Measurements from ENCODE around the gene HGF.
"Not testable (repeated sequence)": the region's sequence is repeated elsewhere in the genome, so short reads cannot be mapped to it uniquely, and the experiment has no call there.

Gene HGF

DNA sequence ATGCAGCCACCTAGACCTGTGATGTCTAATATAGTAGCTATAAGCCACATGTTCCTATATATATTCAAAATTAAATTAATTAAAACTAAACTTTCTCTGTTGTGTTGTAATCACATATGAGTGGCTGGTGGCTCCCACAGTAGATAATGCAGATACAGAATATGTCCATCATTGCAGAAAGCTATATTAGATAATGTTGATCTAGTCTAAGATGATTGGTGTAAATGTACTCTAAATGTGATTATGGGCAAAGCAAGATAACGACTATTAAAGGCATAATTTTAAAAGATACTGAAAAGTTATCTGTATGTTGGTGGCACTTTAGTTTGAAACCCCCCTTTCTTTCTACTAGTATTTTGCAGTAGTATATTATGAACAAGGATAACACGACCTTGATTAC is 5.7 kb upstream of the HGF start:
- DNase-seq = no peak

DNA sequence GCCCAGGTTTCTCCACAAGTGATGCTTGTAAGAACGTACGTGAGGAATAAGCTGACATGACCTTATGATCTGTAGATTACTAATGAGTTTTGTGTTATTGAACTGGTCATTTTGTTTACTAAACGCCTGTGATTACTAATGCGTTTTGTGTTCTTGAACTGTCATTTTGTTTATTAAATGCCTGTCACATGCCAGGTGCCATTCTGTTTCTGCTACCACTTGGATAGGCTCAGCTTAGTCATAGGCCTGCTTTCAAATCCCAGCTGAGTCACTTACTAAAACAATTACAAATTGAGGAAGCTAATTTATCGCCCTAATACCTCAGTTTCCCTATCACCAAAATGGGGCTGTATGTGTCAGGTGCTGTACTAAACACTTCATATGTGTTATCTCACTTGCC is 4.7 kb upstream of the HGF start:
- DNase-seq = no peak

DNA sequence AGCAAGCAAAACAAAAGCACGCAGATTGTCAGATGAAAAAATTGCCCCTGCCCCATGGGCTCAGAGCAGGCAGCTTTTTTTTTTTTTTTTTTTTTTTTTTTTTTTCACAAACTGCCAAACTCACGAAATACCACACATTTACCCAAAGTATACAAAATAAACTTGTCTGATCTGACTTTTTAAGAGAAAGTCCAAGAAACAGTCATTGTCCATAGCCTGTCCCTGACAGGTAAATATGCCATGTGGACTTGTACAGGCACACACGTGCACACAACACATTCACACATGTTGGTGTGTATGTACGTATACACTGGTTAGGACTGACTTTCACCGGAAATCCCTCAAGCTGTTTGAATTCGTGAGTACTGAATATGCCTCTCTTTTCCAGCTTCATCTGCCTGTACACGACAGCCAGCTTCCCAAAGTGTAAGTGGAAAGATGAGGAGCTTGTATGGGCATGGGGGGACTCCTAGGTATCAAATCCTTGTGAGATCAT is 929 bp upstream of the HGF start:
- DNase-seq = no peak

DNA sequence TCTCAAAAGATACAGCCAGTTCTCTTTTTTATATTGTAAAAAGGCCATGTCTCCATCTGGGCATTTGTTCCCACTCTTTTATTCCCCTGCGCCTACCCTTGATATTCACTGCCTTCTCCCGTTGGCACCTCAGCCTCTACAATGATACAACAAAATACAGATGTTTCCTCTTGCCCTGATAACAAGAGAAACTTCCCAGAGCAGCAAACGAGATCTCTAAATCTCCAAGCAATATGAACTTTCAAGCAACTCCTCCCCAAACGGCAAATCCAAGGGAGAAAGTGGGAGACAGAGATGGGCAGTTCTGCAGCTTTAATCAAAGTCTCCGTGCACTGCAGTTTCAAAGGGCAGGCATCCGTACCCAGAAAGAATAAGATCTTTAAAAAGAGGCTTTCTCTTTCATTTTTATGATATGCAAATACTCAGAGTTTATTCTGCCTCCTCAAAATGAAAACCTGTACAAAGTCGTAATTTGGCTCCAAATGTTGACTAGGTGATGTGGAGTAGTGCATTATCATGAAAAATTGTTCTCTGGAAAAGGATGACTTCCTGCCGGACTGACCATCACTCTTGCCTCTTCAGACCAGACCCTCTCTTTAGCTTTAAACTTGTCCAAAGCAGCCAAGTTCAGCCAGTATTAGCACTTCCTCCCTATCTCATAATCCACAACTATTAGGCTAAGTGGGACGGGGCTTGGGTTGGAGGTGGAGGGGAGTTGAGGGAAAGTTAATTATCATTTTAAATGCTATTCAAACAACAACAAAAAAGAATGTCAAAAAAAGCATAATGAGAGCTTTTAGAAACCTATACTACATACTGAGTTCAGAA is 682 bp downstream of the HGF start:
- peak; percentile 25 for DNase-seq

DNA sequence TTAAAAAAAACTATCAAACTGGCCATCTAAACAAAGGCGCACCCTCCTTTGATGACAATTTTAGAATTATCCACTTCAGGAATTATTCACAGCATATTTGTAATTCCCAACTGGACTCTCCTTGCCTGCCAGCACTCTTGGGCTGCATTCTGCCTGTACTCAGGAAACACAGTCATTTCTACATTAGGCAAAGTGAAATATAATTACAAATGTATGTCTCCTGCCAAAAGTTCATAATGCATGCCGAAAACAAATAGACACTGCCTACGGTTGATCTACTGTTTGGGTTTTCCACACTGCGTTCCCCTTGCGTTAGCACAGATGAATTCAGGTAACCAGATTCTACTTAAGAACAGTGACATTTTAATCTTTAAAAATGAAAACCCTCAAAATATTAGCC is 1.9 kb downstream of the HGF start:
- no peak for DNase-seq

DNA sequence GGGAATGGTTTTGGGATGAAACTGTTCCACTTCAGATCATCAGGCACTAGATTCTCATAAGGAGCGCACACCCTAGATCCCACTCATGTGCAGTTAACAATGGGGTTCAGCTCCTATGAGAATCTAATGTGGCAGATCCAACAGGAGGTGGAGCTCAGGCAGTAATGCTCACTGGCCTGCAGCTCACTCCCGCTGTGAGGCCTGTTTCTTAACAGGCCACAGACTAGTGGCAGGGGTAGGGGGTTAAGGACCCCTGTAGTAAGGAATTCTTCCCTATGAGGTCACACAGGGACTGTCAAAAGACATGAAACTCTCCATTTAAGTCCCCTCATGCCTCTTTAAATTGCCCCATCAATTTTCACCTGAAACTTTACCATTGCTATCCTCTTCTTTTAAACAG is 8.0 kb downstream of the HGF start:
- DNase-seq = no peak

DNA sequence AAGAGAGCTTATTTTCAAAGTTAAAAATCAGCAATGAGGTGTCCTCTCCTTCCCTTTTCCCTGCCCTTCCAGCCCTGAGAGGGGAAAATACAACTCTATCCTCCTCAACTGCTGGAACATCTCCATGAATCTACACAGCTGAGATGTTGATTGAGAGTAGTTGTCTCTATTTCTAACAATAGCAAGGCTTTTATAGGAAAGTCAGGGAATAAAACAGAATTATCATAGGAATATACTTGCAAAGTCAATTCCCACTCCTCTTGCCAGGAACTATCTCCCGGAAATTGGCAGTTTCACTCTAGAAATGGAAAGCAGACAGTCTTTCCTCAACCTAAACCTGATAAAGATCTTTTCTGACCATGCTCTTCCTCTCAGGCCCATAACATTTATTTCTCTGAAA is 8.8 kb downstream of the HGF start:
- no peak for DNase-seq

DNA sequence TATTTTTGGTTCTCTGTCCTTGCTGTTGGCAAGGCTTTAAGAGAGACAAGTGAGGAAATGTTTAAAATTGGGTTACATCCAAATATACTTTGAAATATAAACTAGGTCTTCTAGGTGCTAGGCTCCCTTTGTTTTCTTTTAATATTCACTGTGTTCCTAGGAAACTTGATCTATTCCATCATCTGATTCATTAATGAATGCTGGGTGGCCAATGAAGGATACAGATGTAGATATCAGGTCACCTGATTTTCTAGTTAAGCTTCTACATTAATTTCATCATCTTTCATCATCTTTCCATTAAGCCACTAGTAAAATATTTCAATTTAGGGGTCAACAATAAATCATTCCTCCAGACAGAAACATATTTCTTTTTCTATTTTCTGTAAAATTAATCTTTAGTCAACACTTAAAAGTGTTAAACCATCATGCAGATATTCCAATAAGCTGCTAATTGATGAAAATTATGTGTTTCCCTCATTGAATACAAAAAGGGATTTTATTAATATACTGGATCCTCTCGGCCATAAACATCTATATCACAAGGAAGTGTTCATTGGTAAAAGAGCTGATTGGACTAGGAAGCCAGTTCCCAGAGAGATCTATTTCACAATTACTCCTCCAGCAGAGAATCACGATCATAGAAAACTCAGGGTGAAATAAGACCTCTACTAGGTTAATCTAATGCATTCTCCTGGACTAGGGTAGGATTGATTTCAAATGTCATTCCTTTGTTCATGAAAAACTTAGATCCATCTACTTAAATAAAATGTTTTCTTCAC is 14.7 kb downstream of the HGF start:
- no peak for DNase-seq

DNA sequence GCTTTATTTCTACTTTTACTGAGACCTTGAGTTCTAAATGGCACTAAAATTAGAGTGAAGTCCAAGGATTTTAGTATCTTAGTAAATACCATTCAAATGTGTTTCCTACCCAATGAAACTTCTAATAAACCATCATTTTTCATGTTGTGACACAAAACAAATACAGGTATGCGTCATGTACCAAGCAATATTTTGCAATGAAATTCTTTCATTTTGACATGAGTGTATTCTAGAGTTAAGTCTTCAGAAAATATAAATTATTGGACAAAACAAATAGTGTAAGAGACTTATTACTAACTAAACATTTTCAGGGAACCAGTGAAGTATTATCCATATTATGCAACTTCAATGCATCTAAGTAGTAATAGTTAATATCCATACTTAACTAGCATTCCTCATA is 16.5 kb downstream of the HGF start:
- DNase-seq = no peak

DNA sequence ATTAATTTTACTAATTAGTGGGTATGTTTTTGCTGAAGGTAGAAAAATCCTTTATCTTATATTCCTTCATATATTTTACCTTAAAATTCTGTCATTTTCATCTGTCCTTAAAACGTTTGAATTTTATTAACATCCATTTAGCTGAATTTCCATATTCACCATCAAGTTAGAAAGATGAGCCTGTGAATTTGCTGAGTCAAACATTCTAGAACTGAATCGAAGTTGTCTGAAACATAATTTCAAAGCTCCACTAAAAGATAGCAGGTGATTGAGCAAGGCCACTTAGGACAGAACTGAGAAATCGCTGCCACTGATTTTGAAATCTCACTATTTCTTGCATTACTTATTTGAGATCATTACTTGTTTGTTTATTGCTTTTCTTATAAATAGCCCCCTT is 17.5 kb downstream of the HGF start:
- peak; percentile 24 for DNase-seq

DNA sequence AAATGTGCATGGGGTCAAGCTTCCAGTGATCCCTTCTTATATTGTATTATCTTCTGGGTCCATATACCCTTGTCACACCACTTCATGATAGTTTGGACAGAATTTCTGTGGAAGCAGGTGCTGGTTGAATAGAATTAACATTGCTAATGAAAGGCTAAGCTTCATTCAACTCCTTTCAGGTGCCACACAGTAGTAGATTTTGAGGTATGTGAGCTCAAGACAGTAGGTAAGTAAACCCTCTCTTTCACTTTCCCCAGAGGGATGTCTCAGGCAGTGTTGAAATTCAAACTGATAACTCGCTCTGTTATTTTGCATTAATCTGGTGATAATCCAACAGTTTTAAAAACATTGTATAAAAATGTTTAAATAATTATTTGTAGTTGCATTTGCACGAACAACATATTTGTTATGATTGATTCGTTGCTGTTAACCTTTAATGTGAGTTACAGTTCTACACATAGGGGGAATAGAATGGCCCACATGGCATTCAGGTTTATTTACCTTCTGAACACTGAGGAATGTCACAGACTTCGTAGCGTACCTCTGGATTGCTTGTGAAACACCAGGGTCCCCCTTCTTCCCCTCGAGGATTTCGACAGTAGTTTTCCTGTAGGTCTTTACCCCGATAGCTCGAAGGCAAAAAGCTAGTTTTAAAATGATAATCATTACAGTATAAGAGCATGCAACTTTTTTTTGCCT is 18.1 kb downstream of the HGF start:
- no peak for DNase-seq

DNA sequence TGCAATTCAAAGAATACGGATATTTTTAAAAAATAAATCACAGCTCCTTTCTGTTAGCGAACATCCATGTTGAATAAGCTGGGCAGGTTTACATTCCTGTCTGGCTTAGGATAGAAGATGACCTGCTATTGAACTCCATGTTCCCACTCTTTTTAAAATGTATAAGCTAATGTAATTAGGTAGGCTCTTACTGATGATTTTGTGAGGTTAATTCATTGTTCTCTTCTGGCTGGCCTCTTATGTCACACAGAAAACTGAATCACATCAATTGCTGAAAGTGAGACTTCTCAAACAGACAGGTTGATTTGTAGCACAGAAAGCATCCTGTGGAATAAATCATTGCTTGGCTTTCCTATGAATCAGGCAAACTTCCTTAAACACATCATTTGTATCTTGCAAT is 24.2 kb downstream of the HGF start:
- no peak for DNase-seq

DNA sequence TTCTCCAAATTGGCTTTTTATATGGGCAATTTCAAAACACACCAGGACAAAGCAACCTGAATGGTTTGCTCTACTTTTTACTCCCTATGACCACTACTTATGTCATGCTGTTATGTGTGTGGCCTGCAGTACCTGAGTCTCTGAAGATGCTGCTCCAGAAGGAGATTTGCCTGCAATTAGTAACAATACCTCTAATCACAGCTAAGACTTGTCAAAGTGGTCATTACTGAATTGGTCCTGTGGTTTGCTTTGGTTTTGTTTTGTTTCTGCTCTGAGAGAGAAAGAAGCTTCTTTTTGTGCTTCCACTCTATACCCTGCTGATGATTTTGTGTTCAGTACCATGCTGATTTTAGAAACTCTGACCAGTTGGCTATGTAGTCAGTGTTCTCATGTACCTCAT is 25.5 kb downstream of the HGF start:
- DNase-seq = no peak

DNA sequence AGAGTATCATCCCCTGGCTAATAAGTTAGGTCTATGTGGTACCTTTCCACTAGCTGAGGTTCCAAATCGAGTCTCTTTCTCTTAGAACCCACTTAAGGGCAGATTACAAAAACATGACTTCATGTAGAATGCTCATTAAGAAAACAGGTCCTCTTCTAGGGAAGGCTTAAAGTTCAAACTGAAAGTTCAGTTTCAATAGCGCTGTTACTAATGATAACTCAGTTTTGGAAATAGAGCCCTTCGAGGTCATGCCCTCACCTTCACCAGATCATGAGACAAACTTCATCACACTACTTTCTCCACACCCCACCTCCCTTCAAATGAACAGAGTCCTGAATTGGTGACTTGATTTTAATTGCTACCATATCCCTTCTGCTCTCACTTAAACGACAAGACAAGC is 26.2 kb downstream of the HGF start:
- DNase-seq = no peak

DNA sequence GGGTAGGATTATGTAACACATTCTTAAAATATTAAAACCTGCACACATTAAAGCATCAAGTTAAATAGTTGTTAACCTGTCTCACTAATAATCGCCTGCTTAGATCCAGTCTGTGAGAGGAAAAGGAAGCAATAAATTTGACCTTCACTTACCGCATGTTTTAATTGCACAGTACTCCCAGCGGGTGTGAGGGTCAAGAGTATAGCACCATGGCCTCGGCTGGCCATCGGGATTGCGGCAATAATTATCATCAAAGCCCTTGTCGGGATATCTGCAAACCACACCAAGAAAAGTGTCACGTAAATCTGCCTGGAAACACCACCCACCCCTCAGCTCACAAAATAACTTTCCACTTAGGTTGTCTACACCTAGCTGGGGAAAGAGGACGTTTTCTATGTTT is 26.6 kb downstream of the HGF start:
- DNase-seq = no peak

DNA sequence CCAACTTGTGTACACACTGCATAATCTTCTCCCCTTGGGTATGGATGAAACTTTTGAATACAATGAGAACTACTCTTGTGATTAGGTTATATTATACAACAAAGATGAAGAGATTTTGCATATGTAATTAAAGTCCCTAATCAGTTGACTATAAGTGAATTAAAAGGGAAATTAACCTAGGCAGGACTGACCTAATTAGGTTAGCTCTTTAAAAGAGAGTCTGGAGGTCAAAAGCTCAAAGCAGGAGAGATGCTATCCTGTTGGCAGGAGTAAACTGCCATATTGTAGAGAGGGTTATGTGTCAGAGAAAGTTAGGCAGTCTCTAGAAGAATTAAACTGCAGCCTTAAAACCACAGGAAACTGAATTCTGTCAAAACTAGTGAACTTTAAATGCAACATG is 29.4 kb downstream of the HGF start:
- DNase-seq = no peak

DNA sequence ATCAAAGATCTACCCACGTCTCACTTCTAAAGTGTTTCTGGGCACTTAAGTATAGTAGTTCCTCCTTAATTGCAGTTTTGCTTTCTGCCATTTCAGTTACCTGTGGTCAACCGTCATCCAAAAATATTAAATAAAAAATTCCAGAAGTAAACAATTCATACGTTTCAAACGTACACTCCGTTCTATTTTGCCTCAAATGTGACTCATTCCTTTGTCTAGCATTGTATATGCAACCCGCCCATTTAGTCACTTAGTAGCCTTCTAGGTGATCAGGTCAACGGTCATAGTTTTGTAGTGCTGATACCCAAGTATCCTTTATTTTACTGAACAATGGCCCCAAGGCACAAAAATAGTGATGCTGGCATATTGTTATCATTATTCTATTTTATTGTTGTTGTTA is 33.8 kb downstream of the HGF start:
- no peak for DNase-seq

DNA sequence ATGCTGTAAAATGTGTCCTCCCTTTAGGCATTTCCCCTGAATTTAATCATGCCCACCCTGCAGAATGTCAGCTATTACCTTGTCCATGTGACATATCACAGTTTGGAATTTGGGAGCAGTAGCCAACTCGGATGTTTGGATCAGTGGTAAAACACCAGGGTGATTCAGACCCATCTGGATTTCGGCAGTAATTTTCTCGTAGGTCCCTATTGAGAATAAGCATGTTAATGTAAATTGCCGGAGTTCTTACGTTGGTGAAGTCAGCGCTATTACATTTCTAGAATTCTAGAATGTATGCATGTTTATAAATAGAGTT is 44.1 kb downstream of the HGF start:
- no peak for DNase-seq

DNA sequence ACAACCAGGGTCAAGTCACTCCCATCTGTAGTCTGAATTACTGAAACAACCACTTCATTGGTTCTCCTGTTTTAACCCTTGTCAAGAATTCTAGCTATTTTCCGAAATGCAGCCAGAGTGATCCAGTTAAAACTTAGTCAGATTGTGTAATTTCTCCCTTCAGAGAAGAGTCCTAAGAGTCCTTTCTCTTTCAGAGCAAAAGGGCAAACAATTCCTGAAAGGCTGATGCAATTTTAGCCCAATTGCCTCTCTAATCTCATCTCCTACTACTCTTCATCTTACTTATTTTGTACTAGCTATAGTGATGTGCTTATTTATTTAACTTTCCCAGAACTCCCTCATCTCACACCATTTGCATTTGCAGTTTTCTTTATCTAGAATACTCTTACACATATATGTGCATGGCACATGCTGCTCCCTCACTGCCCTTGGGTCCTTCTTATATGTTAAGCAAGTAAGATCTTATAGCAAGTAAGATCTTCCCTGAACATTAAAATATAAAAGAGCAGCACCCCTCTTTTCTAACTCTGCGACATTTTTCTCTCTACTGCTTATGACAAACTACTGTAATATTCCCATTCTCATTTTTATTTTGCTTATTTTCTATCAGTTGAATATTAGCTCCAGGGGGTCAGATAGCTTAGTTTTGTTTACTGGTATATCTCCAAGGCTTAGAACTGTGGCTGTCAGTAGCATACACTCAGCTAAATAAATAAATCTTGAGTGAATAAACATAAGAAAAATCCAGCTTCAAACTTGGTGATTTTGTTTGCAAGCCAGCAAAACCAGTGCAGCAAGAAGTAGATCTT is 44.6 kb downstream of the HGF start:
- DNase-seq = no peak

DNA sequence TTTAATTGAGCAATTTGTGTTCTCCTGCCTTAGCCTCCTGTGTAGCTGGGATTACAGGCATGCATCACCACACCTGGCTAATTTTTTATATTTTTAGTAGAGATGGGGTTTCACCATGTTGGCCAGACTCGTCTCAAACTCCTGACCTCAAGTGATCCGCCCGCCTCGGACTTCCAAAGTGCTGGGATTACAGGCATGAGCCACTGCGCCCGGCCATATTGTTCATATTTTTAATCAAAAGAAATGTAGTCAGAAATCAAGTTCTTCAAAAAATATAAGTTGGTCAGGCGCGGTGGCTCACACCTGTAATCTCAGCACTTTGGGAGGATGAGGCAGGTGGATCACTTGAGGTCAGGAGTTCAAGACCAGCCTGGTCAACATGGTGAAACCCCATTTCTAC is 47.6 kb downstream of the HGF start:
- DNase-seq = not testable (repeated sequence)

DNA sequence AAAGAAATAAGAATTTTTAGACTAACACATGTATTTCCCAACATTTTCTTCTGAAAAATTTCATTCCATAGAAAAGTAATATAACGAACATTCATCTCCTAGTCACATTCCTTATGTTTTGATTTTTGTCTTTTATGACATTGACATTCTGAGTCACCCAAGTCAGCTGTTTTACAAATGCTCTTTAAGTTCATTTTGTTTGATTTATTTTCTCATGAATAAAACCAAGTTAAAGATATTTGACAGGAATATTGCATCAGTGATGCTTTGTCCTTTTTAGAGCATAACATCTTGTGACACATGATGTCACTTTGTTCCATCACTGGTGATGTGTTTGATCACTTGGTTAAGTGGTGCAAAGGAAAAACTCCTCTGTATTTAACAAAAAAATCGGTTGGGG is 48.4 kb downstream of the HGF start:
- no peak for DNase-seq

DNA sequence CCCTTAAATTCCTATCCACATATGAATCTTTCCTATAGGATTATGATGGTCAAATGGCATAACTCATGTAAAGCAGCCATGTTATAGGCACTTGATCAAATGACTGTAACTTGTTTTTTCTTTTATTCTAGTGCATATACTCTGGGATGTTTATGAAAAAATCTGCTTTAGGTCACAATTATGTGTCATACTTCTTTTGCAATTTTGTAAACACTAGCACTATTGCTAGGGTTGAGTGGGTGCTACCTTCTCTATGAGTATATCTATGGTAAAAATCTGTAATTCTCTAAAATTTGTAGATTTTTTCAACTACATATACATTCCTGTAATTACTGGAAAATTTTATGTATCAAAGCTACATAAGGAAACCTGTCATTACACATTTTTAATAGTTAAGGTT is 50.0 kb downstream of the HGF start:
- DNase-seq = no peak

DNA sequence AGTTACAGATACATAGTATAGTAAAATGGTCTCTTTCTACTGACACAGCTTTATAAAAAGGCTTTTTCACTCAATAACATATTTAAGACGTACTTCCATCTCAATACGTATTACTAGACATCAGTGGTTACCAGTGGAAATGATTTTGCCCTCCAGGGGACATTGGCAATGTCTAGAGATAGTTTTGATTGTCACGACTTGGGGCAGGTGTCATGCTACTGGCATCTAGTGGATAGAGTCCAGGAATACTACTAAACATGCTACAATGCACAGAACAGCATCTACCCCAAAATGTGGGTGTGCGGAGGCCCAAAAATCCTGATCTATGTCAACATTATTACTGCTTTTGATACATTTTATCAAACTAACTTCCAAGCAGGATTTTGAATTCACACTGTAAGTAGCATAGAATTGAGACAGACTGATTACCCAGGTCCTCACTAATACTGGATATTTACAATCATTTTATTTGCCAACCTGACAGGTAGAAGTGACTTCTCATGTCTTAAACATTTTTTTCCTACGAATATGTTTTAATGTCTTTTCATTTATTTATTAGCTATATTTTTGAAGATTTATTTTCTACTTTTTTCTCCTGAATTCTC is 53.8 kb downstream of the HGF start:
- DNase-seq = peak; percentile 3
